PC-3 (cell line): ENCODE data around the gene CSMD2.

Experiments
- CTCF ChIP-seq: fragments of 300-600 bp; sonication (generic); conservative IDR thresholded peaks from 2 replicates; pipeline ENCODE4 v1.5.1; 2017; ENCODE audit warnings: antibody characterized with exemption, low read depth, mild to moderate bottlenecking, low read length
- EZH2 ChIP-seq: fragments of 300-600 bp; sonication (generic); IDR thresholded peaks from one replicate; pipeline ENCODE4 v1.6.1; 2017; ENCODE audit warnings: antibody characterized with exemption, mild to moderate bottlenecking, low read length; ENCODE audit not compliant: unreplicated experiment
- EZH2phosphoT487 ChIP-seq: fragments of 300-600 bp; sonication (generic); IDR thresholded peaks from 2 replicates; pipeline ENCODE4 v1.6.1; 2018; ENCODE audit warnings: mild to moderate bottlenecking, antibody characterized with exemption, low read length, borderline replicate concordance

- TF ChIP-seq CTCF (no peak), EZH2 (no peak), EZH2phosphoT487 (no peak)
These were observed 652.6 kb downstream of the CSMD2 start for GRCh38 chr1:33512226-33513011.
